H9 (cell line): ENCODE data around the gene QSOX2. TPM values are rescaled to one million over a fixed set of nuclear protein-coding genes. Genes with fewer than 3 reads are reported as not detected.

Experiments used
- DNase-seq: peaks from one replicate; pipeline ENCODE4 v3.0.0-alpha.2; 2017
- H2AFZ ChIP-seq: one replicate; pipeline ENCODE4 v1.6.1; 2013; ENCODE audit warnings: mild to moderate bottlenecking, low read length, control low read depth, moderate library complexity
- H2AK5ac ChIP-seq: 2 replicates; pipeline ENCODE4 v1.6.1; 2013; ENCODE audit warnings: low read length, control low read depth, mixed read lengths; ENCODE audit not compliant: insufficient read length
- H2BK120ac ChIP-seq: one replicate; pipeline ENCODE4 v1.6.1; 2013; ENCODE audit warnings: low read depth, mild to moderate bottlenecking, low read length, control low read depth, inconsistent platforms; ENCODE audit not compliant: poor library complexity, severe bottlenecking
- H2BK12ac ChIP-seq: 2 replicates; pipeline ENCODE4 v1.6.1; 2013; ENCODE audit warnings: low read length, control low read depth, mixed read lengths, low read depth; ENCODE audit not compliant: insufficient read length
- H2BK15ac ChIP-seq: 2 replicates; pipeline ENCODE4 v1.6.1; 2013; ENCODE audit warnings: low read depth, low read length, control low read depth
- H2BK20ac ChIP-seq: one replicate; pipeline ENCODE4 v1.6.1; 2013; ENCODE audit warnings: low read depth, mild to moderate bottlenecking, low read length, control low read depth, inconsistent platforms; ENCODE audit not compliant: poor library complexity, severe bottlenecking
- H2BK5ac ChIP-seq: 2 replicates; pipeline ENCODE4 v1.6.1; 2013; ENCODE audit warnings: low read length, control low read depth, mixed read lengths; ENCODE audit not compliant: insufficient read length
- H3K14ac ChIP-seq: 2 replicates; pipeline ENCODE4 v1.6.1; 2013; ENCODE audit warnings: low read length, control low read depth; ENCODE audit not compliant: insufficient read depth
- H3K18ac ChIP-seq: 2 replicates; pipeline ENCODE4 v1.6.1; 2013; ENCODE audit warnings: low read depth, mild to moderate bottlenecking, mixed read lengths, low read length, control low read depth; ENCODE audit not compliant: insufficient read length
- H3K23ac ChIP-seq: 2 replicates; pipeline ENCODE4 v1.6.1; 2013; ENCODE audit warnings: low read length, control low read depth, mixed read lengths, low read depth; ENCODE audit not compliant: insufficient read length
- H3K23me2 ChIP-seq: 2 replicates; pipeline ENCODE4 v1.6.1; 2013; ENCODE audit warnings: low read depth, mild to moderate bottlenecking, mixed read lengths, low read length, control low read depth; ENCODE audit not compliant: insufficient read length, poor library complexity, severe bottlenecking
- H3K27ac ChIP-seq: 2 replicates; pipeline ENCODE4 v1.5.1; 2013; ENCODE audit warnings: low read length, control low read depth, mixed read lengths, low read depth; ENCODE audit not compliant: insufficient read length
- H3K27me3 ChIP-seq: 2 replicates; pipeline ENCODE4 v1.6.1; 2013; ENCODE audit warnings: low read length, control low read depth, inconsistent platforms; ENCODE audit not compliant: insufficient read depth
- H3K4ac ChIP-seq: 2 replicates; pipeline ENCODE4 v1.6.1; 2013; ENCODE audit warnings: low read depth, mild to moderate bottlenecking, control low read depth, inconsistent platforms, low read length, moderate library complexity
- H3K4me1 ChIP-seq: 2 replicates; pipeline ENCODE4 v1.6.1; 2013; ENCODE audit warnings: low read length, control low read depth, inconsistent platforms; ENCODE audit not compliant: insufficient read depth
- H3K4me2 ChIP-seq: 2 replicates; pipeline ENCODE4 v1.6.1; 2013; ENCODE audit warnings: low read length, control low read depth, mixed read lengths; ENCODE audit not compliant: insufficient read length, insufficient read depth
- H3K56ac ChIP-seq: 2 replicates; pipeline ENCODE4 v1.6.1; 2013; ENCODE audit warnings: low read depth, mild to moderate bottlenecking, mixed read lengths, low read length, control low read depth; ENCODE audit not compliant: insufficient read length
- H3K79me1 ChIP-seq: 2 replicates; pipeline ENCODE4 v1.6.1; 2013; ENCODE audit warnings: low read depth, mild to moderate bottlenecking, moderate library complexity, low read length, control low read depth, inconsistent platforms; ENCODE audit not compliant: insufficient read depth, poor library complexity, severe bottlenecking
- H3K79me2 ChIP-seq: 2 replicates; pipeline ENCODE4 v1.6.1; 2013; ENCODE audit warnings: low read length, control low read depth, inconsistent platforms; ENCODE audit not compliant: insufficient read depth
- H3K9ac ChIP-seq: 2 replicates; pipeline ENCODE4 v1.6.1; 2013; ENCODE audit warnings: low read length, control low read depth, mixed read lengths; ENCODE audit not compliant: insufficient read length; ENCODE audit errors: extremely low read depth
- H3K9me3 ChIP-seq: one replicate; pipeline ENCODE4 v1.6.1; 2013; ENCODE audit warnings: low read depth, low read length, inconsistent platforms; ENCODE audit not compliant: control insufficient read depth
- H3T11ph ChIP-seq: one replicate; pipeline ENCODE4 v1.6.1; 2013; ENCODE audit warnings: mild to moderate bottlenecking, low read length, control low read depth, inconsistent platforms
- H4K20me1 ChIP-seq: one replicate; pipeline ENCODE4 v1.6.1; 2013; ENCODE audit not compliant: control insufficient read depth, insufficient read length, insufficient read depth
- H4K5ac ChIP-seq: 2 replicates; pipeline ENCODE4 v1.6.1; 2013; ENCODE audit warnings: low read depth, mild to moderate bottlenecking, mixed read lengths, low read length, control low read depth; ENCODE audit not compliant: insufficient read length
- H4K8ac ChIP-seq: replicated peaks from 2 replicates; pipeline ENCODE4 v1.6.1; 2013; ENCODE audit warnings: low read length, control low read depth, mixed read lengths, low read depth; ENCODE audit not compliant: insufficient read length
- H4K91ac ChIP-seq: 2 replicates; pipeline ENCODE4 v1.6.1; 2013; ENCODE audit warnings: low read depth, mild to moderate bottlenecking, moderate library complexity, mixed read lengths, low read length, control low read depth; ENCODE audit not compliant: insufficient read length
- H3K27ac Mint-ChIP-seq, 3 experiments: 2 replicates in 2 of 3; 3 replicates in 1 of 3; pipeline ENCODE4 v1.8.0; 2020 to 2021; ENCODE audit warnings: mixed read lengths in 3 of 3, mild to moderate bottlenecking in 1 of 3, moderate library complexity in 1 of 3
- H3K27me3 Mint-ChIP-seq: 2 replicates; pipeline ENCODE4 v1.8.0; 2021; ENCODE audit warnings: low read depth, mild to moderate bottlenecking, moderate library complexity, mixed read lengths
- H3K36me3 Mint-ChIP-seq, 3 experiments: 2 replicates in 2 of 3; 3 replicates in 1 of 3; pipeline ENCODE4 v1.8.0; 2020 to 2021; ENCODE audit warnings: low read depth in 3 of 3, mixed read lengths in 3 of 3; ENCODE audit not compliant: insufficient read depth in 1 of 3
- H3K4me1 Mint-ChIP-seq, 2 experiments: 2 replicates each; pipeline ENCODE4 v1.8.0; 2020; ENCODE audit warnings: mixed read lengths in 2 of 2
- H3K4me3 Mint-ChIP-seq, 2 experiments: 2 replicates in 1 of 2; 3 replicates in 1 of 2; pipeline ENCODE4 v1.8.0; 2020 to 2021; ENCODE audit warnings: mild to moderate bottlenecking in 2 of 2, mixed read lengths in 2 of 2, moderate library complexity in 1 of 2
- H3K9me3 Mint-ChIP-seq, 2 experiments: 2 replicates in 1 of 2; 3 replicates in 1 of 2; pipeline ENCODE4 v1.8.0; 2020; ENCODE audit warnings: mild to moderate bottlenecking in 2 of 2, mixed read lengths in 2 of 2, moderate library complexity in 1 of 2
- CTCF ChIP-seq: fragments of 200-600 bp; sonication (generic); conservative IDR thresholded peaks from 3 replicates; pipeline ENCODE4 v1.8.0; 2021; ENCODE audit warnings: antibody characterized with exemption, mild to moderate bottlenecking
- WGBS: extraction: QIAGEN DNeasy Blood & Tissue Kit; methylation state at CpG from one replicate; pipeline ENCODE4 v1.1.7; 2013; ENCODE audit warnings: missing lambda C conversion rate, low lambda C conversion rate, mixed read lengths; ENCODE audit not compliant: insufficient read length; ENCODE audit errors: extremely low coverage; 5-methylcytosine and 5-hydroxymethylcytosine counted together
- total RNA-seq: library from RNA; stranded (reverse); gene quantifications from 2 replicates; pipeline ENCODE4 v1.2.1, GENCODE V29; 2021

Gene QSOX2
- total RNA-seq, 1 experiment from 2014 or later: 25.8 TPM

- Histone ChIP-seq H3K4me2 (no peak overlapping the region), H2BK12ac (no peak overlapping the region), H4K5ac (no peak overlapping the region), H2BK20ac (no peak overlapping the region), H4K20me1 (no peaks in the 10 kb centered on the region), H4K91ac (no peak overlapping the region), H3K27ac (no peak overlapping the region), H3K4me1 (no peaks in the 10 kb centered on the region), H3K23ac (no peak overlapping the region), H2BK15ac (no peak overlapping the region), H4K8ac (no peak overlapping the region), H3K27me3 (no peaks in the 10 kb centered on the region), H2AFZ (no peak overlapping the region), H3K18ac (no peak overlapping the region), H3K9me3 (no peaks in the 10 kb centered on the region), H3K79me1 (no peaks in the 10 kb centered on the region), H3K23me2 (no peaks in the 10 kb centered on the region), H3K56ac (no peak overlapping the region), H3K4ac (no peak overlapping the region), H2BK5ac (no peak overlapping the region), H2AK5ac (no peak overlapping the region), H3K9ac (no peak overlapping the region), H3K14ac (no peak overlapping the region), H3T11ph (no peak overlapping the region), H3K79me2 (no peaks in the 10 kb centered on the region; the same call in 1 of the 2 replicates), H2BK120ac (no peak overlapping the region)
- Mint-ChIP-seq H3K27me3 (no peaks in the 10 kb centered on the region), H3K27ac (no peak overlapping the region), H3K36me3 (peaks cover 16 to 41% (median 19%) of the 10 kb centered on the region in 3 experiments), H3K9me3 (no peaks in the 10 kb centered on the region), H3K4me3 (no peak overlapping the region), H3K4me1 (peaks cover 0 to 5% of the 10 kb centered on the region in 2 experiments; a peak in 2 of 4 replicates)
- TF ChIP-seq CTCF: no peak
- DNase-seq: no peak
- no CpG with 5 or more reads among the region's 30 CpGs for WGBS
Observed at GRCh38 chr9:136223871-136224640, 21.6 kb downstream of the QSOX2 start.
